K562 (cell line): ENCODE data around the gene DYNLT4. TPM values are rescaled to one million over a fixed set of nuclear protein-coding genes. Genes with fewer than 3 reads are reported as not detected.

Source experiments
- ATAC-seq: fragments of 200-7000 bp; cut with Tn5 transposase; 3 replicates; pipeline ENCODE4 v1.9.1; 2020; ENCODE audit warnings: moderate library complexity
- BruUV-seq: library from RNA; stranded (reverse); fragments of 400-500 nt; replicated peaks from 2 replicates; lab custom pipeline; 2021; lab: Mats Ljungman, UMichigan
- CTCF ChIA-PET: fragments of 300-600 bp; formaldehyde crosslinking; extraction: SDS; loops from one replicate; lab custom pipeline; 2021; ENCODE audit warnings: low intra/inter-chr PET ratio; lab: Yijun Ruan, JAX
- POLR2A ChIA-PET: fragments of 300-600, 350-650 bp; sonication (Branson Sonifier 250); formaldehyde crosslinking; extraction: SDS; loops from one replicate; lab custom pipeline; 2021; ENCODE audit warnings: antibody characterized with exemption, inconsistent platforms; lab: Yijun Ruan, JAX
- DNase-seq, 4 experiments: peaks; one replicate each; pipeline versions ENCODE4 v3.0.0 to v3.0.0-alpha.2; 2011 to 2018; ENCODE audit warnings: low spot score in 3 of 4, mixed read lengths in 3 of 4; ENCODE audit errors: extremely low read depth in 1 of 4
- FAIRE-seq: peaks from 2 replicates; lab custom pipeline; 2011; peaks lifted over from hg19 to GRCh38; lab: Jason Lieb, UNC
- H2AFZ ChIP-seq: 2 replicates; pipeline ENCODE4 v1.6.0; 2011; ENCODE audit warnings: low read depth, low read length, control low read depth, inconsistent platforms
- H3K27ac ChIP-seq: fragments of 200-600 bp; 3 replicates; pipeline ENCODE4 v1.8.0; 2011; ENCODE audit warnings: low read depth, mild to moderate bottlenecking, control low read depth, inconsistent platforms, low read length, moderate library complexity, mixed read lengths; ENCODE audit errors: extremely low read depth
- H3K27me3 ChIP-seq, 2 experiments: fragments of 300-600 bp in 1 of 2; 2 replicates in 1 of 2; 3 replicates in 1 of 2; pipeline versions ENCODE4 v1.6.0 to v1.8.0; 2011; ENCODE audit warnings: inconsistent platforms in 2 of 2, low read length in 2 of 2, mild to moderate bottlenecking in 1 of 2, mixed read lengths in 1 of 2, moderate library complexity in 1 of 2; ENCODE audit not compliant: control insufficient read depth in 2 of 2, insufficient read depth in 2 of 2
- H3K36me3 ChIP-seq: fragments of 300-600 bp; 3 replicates; pipeline ENCODE4 v1.8.0; 2011; ENCODE audit warnings: mild to moderate bottlenecking, low read length, inconsistent platforms; ENCODE audit not compliant: control insufficient read depth, insufficient read depth
- H3K4me1 ChIP-seq, 2 experiments: fragments of 200-600 bp in 1 of 2; replicated peaks in 1 of 2; 2 replicates in 1 of 2; 3 replicates in 1 of 2; pipeline versions ENCODE4 v1.5.1 to v1.8.0; 2011; ENCODE audit warnings: inconsistent platforms in 2 of 2, low read length in 2 of 2, mild to moderate bottlenecking in 1 of 2, mixed read lengths in 1 of 2, moderate library complexity in 1 of 2; ENCODE audit not compliant: control insufficient read depth in 2 of 2, insufficient read depth in 2 of 2
- H3K4me2 ChIP-seq: 2 replicates; pipeline ENCODE4 v1.6.1; 2011; ENCODE audit warnings: low read length, control low read depth, inconsistent platforms, mixed read lengths; ENCODE audit not compliant: insufficient read depth
- H3K4me3 ChIP-seq: fragments of 200-600 bp; sonication (generic), shearing (Covaris generic); 2 replicates; pipeline ENCODE4 v1.5.1; 2016; ENCODE audit warnings: control low read depth, inconsistent platforms
- H3K79me2 ChIP-seq: fragments of 200-600 bp; 3 replicates; pipeline ENCODE4 v1.8.0; 2011; ENCODE audit warnings: low read length, inconsistent platforms; ENCODE audit not compliant: control insufficient read depth, insufficient read depth
- H3K9ac ChIP-seq, 2 experiments: 2 replicates each; pipeline versions ENCODE4 v1.6.0 to v1.6.1; 2011; ENCODE audit warnings: low read depth in 2 of 2, low read length in 2 of 2, control low read depth in 1 of 2, inconsistent platforms in 1 of 2, mild to moderate bottlenecking in 1 of 2, mixed read lengths in 1 of 2; ENCODE audit not compliant: insufficient read depth in 1 of 2
- H3K9me1 ChIP-seq: one replicate; pipeline ENCODE4 v1.6.0; 2011; ENCODE audit warnings: inconsistent platforms, mild to moderate bottlenecking, low read length, moderate library complexity; ENCODE audit not compliant: control insufficient read depth, insufficient read depth
- H3K9me3 ChIP-seq: replicated peaks from 2 replicates; pipeline ENCODE4 v1.5.1; 2011; ENCODE audit warnings: low read depth, low read length, inconsistent platforms; ENCODE audit not compliant: control insufficient read depth, insufficient read depth
- H4K20me1 ChIP-seq: replicated peaks from 2 replicates; pipeline ENCODE4 v1.6.1; 2011; ENCODE audit warnings: low read length, inconsistent platforms, mixed read lengths; ENCODE audit not compliant: control insufficient read depth, insufficient read depth
- HDAC3 ChIP-seq: fragments of 450-650 bp; IDR thresholded peaks from 2 replicates; pipeline ENCODE4 v1.6.1; 2018; ENCODE audit warnings: borderline replicate concordance, mild to moderate bottlenecking, moderate library complexity; ENCODE audit not compliant: partially characterized antibody
- KAT7 ChIP-seq: sonication (generic); formaldehyde crosslinking; IDR thresholded peaks from 2 replicates; pipeline ENCODE4 v1.8.0; 2022; ENCODE audit warnings: missing genetic modification reagents, mild to moderate bottlenecking, borderline replicate concordance
- MED1 ChIP-seq: sonication (generic); formaldehyde crosslinking; IDR thresholded peaks from 2 replicates; pipeline ENCODE4 v1.8.1; 2023; ENCODE audit warnings: missing genetic modification reagents, borderline replicate concordance
- NRF1 ChIP-seq, 2 experiments: fragments of 450-650 bp; IDR thresholded peaks in 1 of 2; conservative IDR thresholded peaks in 1 of 2; 2 replicates each; pipeline ENCODE4 v1.6.1; 2014; ENCODE audit warnings: mild to moderate bottlenecking in 2 of 2
- STAT6 ChIP-seq: sonication (generic); formaldehyde crosslinking; IDR thresholded peaks from 2 replicates; pipeline ENCODE4 v1.8.1; 2023; ENCODE audit warnings: mild to moderate bottlenecking, missing genetic modification reagents
- ZNF197 ChIP-seq: fragments of 200-800 bp; sonication (Bioruptor generic); IDR thresholded peaks from 2 replicates; pipeline ENCODE4 v1.6.1; 2016; ENCODE audit warnings: low read depth, missing genetic modification characterization, missing compliant biosample characterization
- ZNF384 ChIP-seq: IDR thresholded peaks from 2 replicates; pipeline ENCODE4 v1.6.1; 2012; ENCODE audit warnings: low read depth, low read length, improper control_type of control experiment
- WGBS: fragments of 100-300 bp; shearing (Covaris generic); methylation state at CpG from one replicate; pipeline ENCODE4 v1.1.6; 2016; ENCODE audit warnings: low coverage, mixed read lengths; ENCODE audit not compliant: insufficient coverage; ENCODE audit errors: missing lambda C conversion rate; 5-methylcytosine and 5-hydroxymethylcytosine counted together
- in situ Hi-C: fragments of 300-500 bp; cut with MboI; formaldehyde crosslinking; loops from 4 replicates; pipeline ENCODE4 v1.15.0; 2018; ENCODE audit warnings: inconsistent platforms, mixed read lengths
- intact Hi-C: fragments of 100-400 bp; cut with micrococcal nuclease; formaldehyde crosslinking; loops from 2 replicates; pipeline ENCODE4 v1.14.2; 2022
- polyA plus RNA-seq, 8 experiments: library from polyadenylated mRNA; depleted of rRNA in 4 of 8; stranded (reverse) in 5 of 8; unstranded in 3 of 8; fragments of >200 nt; fragmentation: Nextera tagmentation in 2 of 8; fragmentation: Illumina TruSeq in 1 of 8; extraction: Ambion mirVana in 2 of 8; extraction: Trizol in 1 of 8; gene quantifications; 2 replicates each; pipeline versions ENCODE4 v1.2.1 to v1.2.3, GENCODE V29; 2011 to 2014; ENCODE audit warnings: inconsistent platforms in 1 of 8, missing spikeins in 1 of 8
- total RNA-seq, 7 experiments: library from RNA; depleted of rRNA in 6 of 7; stranded (reverse); fragments of >200 nt in 6 of 7; fragmentation: Illumina TruSeq in 2 of 7; extraction: Trizol in 2 of 7; gene quantifications; 2 replicates each; pipeline versions ENCODE4 v1.2.1 to v1.2.3, GENCODE V29; 2011 to 2021; ENCODE audit warnings: low replicate concordance in 1 of 7
- TF ChIP-seq, protein P1 (sequence below): fragments of 200-800 bp; sonication (Bioruptor generic); IDR thresholded peaks from 2 replicates; pipeline ENCODE4 v1.6.1; 2016; ENCODE audit warnings: missing genetic modification characterization, missing compliant biosample characterization
- TF ChIP-seq, protein P2 (sequence below): fragments of 200-800 bp; sonication (Bioruptor generic); IDR thresholded peaks from 2 replicates; pipeline ENCODE4 v1.6.1; 2017; ENCODE audit warnings: missing genetic modification characterization, missing compliant biosample characterization

DYNLT4 gene
- total and polyA plus RNA-seq, 9 of the 15 experiments (the other 6 are each of a cell fraction or from before 2014, with no cell fraction given), result 0.29 to 0.73 TPM; not detected in 7

GRCh38 chr1:44807364-44808062, 362 bp upstream of the DYNLT4 start:
- Histone ChIP-seq H3K27ac (peak overlapping the region; percentile 100), H3K9ac (peak overlapping the region; percentile 86 to 92)
- FAIRE-seq, result peak; percentile 100
- TF ChIP-seq ZNF384, result no peak
- TF ChIP-seq, protein P1, sequence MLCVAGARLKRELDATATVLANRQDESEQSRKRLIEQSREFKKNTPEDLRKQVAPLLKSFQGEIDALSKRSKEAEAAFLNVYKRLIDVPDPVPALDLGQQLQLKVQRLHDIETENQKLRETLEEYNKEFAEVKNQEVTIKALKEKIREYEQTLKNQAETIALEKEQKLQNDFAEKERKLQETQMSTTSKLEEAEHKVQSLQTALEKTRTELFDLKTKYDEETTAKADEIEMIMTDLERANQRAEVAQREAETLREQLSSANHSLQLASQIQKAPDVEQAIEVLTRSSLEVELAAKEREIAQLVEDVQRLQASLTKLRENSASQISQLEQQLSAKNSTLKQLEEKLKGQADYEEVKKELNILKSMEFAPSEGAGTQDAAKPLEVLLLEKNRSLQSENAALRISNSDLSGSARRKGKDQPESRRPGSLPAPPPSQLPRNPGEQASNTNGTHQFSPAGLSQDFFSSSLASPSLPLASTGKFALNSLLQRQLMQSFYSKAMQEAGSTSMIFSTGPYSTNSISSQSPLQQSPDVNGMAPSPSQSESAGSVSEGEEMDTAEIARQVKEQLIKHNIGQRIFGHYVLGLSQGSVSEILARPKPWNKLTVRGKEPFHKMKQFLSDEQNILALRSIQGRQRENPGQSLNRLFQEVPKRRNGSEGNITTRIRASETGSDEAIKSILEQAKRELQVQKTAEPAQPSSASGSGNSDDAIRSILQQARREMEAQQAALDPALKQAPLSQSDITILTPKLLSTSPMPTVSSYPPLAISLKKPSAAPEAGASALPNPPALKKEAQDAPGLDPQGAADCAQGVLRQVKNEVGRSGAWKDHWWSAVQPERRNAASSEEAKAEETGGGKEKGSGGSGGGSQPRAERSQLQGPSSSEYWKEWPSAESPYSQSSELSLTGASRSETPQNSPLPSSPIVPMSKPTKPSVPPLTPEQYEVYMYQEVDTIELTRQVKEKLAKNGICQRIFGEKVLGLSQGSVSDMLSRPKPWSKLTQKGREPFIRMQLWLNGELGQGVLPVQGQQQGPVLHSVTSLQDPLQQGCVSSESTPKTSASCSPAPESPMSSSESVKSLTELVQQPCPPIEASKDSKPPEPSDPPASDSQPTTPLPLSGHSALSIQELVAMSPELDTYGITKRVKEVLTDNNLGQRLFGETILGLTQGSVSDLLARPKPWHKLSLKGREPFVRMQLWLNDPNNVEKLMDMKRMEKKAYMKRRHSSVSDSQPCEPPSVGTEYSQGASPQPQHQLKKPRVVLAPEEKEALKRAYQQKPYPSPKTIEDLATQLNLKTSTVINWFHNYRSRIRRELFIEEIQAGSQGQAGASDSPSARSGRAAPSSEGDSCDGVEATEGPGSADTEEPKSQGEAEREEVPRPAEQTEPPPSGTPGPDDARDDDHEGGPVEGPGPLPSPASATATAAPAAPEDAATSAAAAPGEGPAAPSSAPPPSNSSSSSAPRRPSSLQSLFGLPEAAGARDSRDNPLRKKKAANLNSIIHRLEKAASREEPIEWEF (CRISPR knock-in tag), result peak; percentile 96
- TF ChIP-seq NRF1 (conservative IDR thresholded peaks at IDR 0.05 in 1 of 2, IDR thresholded peaks at IDR 0.05 in 1 of 2), result peak; percentile 83 to 86
- TF ChIP-seq HDAC3, result no peak
- TF ChIP-seq ZNF197 (CRISPR knock-in tag), result peak; percentile 95
- TF ChIP-seq, protein P2, sequence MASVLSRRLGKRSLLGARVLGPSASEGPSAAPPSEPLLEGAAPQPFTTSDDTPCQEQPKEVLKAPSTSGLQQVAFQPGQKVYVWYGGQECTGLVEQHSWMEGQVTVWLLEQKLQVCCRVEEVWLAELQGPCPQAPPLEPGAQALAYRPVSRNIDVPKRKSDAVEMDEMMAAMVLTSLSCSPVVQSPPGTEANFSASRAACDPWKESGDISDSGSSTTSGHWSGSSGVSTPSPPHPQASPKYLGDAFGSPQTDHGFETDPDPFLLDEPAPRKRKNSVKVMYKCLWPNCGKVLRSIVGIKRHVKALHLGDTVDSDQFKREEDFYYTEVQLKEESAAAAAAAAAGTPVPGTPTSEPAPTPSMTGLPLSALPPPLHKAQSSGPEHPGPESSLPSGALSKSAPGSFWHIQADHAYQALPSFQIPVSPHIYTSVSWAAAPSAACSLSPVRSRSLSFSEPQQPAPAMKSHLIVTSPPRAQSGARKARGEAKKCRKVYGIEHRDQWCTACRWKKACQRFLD, result peak; percentile 98
- no peak for TF ChIP-seq MED1 (CRISPR knock-in tag)
- peak; percentile 92 for TF ChIP-seq KAT7
- peak; percentile 33; the same call in 1 of the 2 replicates for TF ChIP-seq STAT6 (CRISPR knock-in tag)

More at GRCh38 chr1:44807364-44808062, 362 bp upstream of the DYNLT4 start:
- POLR2A ChIA-PET, result interaction anchor here (0.6 to 16.9 kb wide), 22 partner anchors 7 to 1112 kb away, joined by 3 to 594 read pairs (median 4); partner anchors contain the start of genes BEST4, HECTD3, PLK3 and RNU5D-1
- Histone ChIP-seq H2AFZ (peak overlapping the region; percentile 96), H4K20me1 (no peaks in the 10 kb centered on the region), H3K9me3 (no peaks in the 10 kb centered on the region), H3K27me3 (no peaks in the 10 kb centered on the region), H3K4me1 (peaks cover 59 to 72% of the 10 kb centered on the region in 2 experiments), H3K9me1 (peaks cover 6% of the 10 kb centered on the region), H3K79me2 (peaks cover 16% of the 10 kb centered on the region; the same call in 1 of the 3 replicates), H3K36me3 (peaks cover 43% of the 10 kb centered on the region; the same call in 2 of the 3 replicates), H3K4me2 (peak overlapping the region; percentile 80), H3K4me3 (peak overlapping the region; percentile 30; the same call in 1 of the 2 replicates)
- in situ Hi-C loops (loop anchor here (10.0 kb wide), 1 partner anchor 687 kb away; the partner anchor contains the start of gene TESK2), intact Hi-C loops (loop anchor here (1.0 to 10.0 kb wide), 3 partner anchors 12 to 205 kb away; partner anchors contain the start of gene UROD)
- BruUV-seq, result no TSS peak
- ATAC-seq, result peak; percentile 84
- CTCF ChIA-PET, result no interaction called here
- 1% methylated on average over 16 of the region's 16 CpGs for WGBS
- DNase-seq, result peak; percentile 86 to 99 (median 90)
